ENCODE data around the gene GIMAP5.

Gene GIMAP5

DNA sequence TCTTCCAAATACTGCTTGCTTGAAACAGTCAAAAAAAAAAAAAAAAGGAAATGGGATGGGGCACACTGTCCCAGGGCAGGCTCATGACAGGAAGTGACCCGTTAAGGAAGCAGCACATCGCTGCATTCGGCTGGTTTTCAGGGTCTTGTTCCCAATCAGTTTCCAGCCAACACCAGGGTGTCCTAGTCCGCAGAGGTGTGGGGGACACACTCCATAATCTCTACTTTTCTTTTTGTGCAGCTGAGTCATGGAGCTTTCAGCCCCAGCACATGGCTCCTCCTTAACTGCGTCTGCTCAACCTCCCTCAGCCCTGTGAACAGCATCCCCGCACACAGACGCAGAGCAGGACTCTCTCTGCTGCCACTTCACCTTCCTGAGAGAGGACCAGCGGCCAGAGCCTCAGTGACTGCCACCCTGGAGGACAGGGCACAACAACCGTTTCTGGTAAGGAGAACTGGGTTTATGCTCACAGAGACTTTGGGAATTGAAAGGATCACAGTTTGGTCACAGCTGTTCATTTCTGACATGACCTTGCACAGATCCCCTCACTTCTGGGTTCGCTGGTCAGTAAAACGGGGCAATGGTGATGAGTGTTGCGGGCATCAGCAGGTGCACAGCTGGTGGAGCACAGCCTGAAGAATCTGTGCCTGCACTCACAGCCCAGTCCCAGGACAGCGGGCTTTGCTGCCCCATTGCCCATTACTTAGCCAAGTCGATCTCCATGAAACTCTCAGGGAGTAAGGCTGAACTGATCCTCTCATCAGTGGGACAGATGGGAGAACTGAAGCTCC is at the start of gene GIMAP5:
Gene GIMAP5, plus strand, starts transcription at position 154 of the 791 bp plus-strand sequence. CDS start 3,467 bp downstream, outside the sequence.
- DNase-seq: no peak

DNA sequence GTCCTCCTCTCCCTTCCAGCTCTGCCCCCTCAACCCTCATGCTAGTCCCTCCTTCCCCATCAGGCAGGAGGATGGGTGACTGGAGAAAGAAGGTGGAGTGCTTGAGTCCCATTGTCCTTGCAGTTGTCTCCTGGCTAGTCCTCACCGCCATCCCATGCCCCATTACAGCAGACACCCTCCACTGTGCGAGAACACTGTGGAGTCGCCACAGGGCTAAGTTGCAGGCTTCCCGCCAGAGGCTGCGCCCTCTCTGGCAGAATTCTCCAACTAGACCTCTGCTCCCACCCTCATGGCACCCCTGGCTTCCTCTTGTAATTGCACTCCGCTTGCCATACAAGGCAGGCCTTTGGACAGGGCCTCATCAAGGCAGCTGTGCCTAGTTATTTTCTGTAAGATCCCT is 48.6 kb upstream of the GIMAP5 start:
- DNase-seq: no peak

DNA sequence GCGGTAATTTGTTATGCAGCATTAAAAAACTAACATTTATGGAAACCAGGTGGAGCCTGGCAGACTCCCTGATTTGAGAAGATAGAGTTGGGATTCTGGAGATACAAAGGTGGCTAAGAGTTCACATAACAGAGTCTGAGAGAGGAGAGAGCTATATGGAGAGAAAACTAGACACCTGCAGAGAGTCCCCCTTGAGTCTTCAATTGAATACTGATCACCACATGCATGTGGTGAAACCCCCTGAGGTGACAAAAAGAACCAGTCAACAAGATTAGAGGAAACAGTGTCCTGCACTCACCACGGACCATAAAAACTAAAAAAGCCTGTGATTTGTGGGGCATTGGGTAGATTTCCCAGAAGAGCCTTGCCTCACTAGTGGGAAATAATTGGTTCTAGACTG is 41.6 kb upstream of the GIMAP5 start:
- no peak for DNase-seq

DNA sequence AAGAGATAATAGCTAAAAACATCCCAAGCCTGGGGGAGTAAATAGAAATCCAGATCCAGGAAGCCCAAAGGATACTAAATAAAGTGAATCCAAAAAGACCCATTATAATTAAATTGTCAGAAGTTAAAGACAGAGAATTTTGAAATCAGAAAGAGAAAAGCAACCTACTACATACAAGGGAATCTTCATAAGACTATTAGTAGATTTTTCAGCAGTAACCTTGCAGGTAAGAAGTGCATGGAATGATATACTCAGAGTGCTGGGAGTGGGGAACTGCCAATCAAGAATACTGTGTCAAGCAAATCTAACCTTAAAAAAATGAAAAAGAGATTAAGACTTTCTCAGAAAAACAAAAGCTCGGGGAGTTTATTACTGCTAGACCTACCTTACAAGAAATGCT is 34.0 kb upstream of the GIMAP5 start:
- no peak for DNase-seq

DNA sequence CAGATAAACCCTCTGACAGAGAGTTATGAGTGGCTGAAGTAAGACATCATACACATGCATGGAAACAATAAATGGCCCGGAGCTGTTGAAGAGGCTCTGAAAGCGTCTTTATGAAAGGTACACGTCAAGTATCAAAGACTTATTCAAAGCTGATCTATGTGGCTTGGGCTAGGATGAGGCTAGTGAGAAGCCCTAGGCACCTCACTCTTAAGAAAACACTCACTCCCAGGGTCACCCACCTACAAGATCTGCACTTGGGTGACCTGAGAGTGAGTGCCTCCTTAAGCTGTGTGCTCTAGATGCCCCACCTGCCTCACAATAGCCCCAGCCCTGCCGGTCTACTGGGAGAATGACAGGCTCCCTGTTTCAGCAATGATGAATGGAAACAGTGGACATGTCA is 21.9 kb upstream of the GIMAP5 start:
- DNase-seq: no peak

DNA sequence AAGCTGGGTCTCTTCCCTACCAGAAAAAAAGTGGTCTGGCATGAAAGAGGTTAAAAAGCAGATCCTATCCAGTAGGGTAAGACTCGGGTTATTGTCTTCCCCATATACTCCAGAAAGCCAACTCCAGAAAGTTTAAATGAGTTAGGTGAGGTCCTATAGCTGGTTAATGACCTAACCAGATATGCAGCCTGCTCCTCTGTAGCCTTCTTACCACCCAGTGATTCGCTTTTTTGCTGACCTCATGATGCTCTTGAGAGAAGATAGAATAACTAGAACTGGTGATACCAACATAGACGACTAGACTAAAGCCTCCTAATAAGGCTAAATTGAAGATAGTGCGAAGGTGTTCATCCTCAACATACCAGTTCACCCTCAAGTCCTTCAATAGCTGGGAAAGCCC is 21.5 kb upstream of the GIMAP5 start:
- no peak for DNase-seq

DNA sequence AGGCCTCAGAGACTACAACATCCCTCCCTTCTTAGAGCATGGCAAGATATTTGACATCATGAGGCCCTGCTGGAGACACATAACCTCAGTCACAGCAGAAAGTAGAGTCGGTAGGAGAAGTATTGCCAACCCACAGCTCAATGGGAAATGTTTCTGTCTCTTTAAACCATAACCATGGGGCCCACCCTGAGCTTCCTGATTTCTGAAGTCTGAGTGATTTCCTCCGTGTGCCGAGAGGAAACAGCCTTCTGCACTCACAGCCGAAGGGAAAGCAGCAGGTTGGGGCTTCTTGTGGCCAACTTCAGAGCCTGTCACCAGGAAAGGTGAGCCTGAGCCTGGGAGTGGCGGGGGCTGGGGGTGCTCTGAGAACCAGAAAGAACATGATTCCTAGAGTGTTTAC is 20.9 kb upstream of the GIMAP5 start, which contains the start of gene GIMAP1:
Gene GIMAP1, plus strand, starts transcription at position 246 of the 400 bp plus-strand sequence. CDS start 2,435 bp downstream, outside the sequence.
- DNase-seq: no peak

DNA sequence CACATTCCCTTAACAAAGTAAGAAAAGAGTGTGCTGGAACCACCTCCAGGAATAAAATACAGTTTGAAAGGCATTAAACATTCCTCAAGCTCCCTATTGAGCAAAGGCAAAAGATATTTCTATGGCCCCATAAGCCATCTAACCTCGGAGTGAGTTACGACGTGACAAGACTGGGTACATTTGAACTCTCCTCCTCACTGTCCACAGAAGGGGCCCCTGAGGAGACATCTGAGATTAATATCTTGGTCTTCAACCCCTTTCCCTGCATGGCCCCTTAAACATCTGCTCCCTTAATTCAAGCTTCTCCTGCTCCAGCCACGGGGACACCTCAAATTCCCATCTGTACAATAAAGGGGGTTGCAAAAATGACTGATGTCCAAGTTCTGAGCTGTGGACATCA is 20.3 kb upstream of the GIMAP5 start:
- no peak for DNase-seq

DNA sequence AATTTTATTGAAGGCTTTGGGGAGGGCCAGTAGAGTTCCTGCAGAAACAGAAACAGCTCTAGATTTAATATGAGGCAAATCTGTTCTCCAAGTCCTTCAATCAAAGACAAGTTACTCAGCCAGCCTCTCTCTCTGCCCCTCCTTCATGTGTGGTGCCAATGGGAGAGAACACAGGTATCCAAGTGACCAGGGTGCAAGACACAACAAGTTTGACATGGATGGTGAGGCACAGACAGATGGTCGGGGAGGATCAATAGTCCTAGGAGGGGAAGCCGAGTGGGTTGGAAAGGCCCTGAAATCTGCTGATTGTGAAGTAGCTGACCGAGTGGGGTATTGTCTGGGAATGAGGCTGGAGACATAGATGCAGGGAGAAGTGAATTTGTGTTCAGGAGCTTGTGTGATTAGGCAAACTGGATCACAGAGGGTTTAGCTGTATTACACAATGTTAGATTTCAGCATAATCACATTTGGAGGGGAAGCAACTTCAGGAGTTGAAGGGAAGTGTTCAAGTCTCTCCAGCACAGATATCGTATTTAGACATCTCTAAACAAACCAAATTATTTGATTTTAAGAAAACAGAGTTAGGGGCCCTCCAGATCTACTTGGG is 19.3 kb upstream of the GIMAP5 start:
- DNase-seq: no peak

DNA sequence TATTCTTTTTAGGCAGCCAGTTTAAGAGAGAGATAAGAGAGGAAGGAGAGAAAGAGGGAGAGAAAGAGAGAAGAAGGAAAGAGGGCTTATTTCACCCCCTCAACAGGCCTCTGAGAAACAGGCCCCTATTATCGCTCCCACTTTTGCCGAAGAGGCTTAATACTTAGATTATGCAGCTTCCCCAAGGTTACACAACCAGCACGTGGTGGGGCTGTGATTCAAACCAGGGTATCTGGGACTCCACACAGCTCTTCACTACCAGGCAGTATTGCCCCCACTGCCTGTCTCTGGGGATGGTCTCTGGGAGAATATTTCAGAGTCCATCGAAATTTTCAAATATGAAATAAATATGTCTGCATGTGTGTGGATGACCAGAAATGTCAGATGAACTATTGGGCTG is 17.8 kb upstream of the GIMAP5 start:
- no peak for DNase-seq

DNA sequence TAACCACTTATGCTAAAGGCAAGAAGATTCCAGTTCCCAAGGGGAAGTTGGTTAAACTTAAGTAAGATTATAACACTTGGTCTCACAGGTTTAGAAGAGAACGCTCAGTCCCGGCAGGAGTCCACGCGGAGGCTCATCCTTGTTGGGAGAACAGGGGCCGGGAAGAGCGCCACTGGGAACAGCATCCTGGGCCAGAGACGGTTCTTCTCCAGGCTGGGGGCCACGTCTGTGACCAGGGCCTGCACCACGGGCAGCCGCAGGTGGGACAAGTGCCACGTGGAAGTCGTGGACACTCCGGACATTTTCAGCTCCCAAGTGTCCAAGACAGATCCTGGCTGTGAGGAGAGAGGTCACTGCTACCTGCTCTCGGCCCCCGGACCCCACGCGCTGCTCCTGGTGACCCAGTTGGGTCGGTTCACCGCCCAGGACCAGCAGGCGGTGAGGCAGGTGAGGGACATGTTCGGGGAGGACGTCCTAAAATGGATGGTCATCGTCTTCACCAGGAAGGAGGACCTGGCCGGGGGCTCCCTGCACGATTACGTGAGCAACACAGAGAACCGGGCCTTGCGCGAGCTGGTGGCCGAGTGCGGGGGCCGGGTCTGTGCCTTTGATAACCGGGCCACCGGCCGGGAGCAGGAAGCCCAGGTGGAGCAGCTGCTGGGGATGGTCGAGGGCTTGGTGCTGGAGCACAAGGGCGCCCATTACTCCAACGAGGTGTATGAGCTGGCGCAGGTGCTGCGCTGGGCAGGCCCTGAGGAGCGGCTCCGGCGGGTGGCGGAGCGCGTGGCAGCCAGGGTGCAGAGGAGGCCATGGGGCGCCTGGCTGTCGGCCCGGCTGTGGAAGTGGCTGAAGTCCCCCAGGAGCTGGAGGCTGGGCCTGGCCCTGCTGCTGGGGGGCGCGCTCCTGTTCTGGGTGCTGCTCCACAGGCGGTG is 17.0 kb upstream of the GIMAP5 start:
- no peak for DNase-seq

DNA sequence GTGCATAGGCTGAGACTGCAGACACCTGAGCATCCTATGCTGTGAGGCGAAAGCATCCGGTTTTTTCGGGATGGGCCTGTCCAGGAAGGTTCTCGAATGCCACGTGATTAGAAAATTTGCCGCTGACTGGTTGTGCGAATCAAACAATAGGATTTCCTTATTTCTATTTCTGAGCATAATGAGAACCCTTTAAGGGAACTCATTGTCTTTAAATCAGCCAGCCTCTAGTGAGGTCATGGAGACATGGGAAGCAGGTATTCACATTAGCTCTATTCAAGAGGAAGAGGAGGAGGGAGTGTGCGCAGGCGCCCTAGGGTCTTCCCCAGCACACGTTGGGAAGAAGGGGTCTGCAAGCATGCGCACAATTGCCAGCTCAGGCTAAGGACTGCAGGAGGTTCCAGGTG is 15.2 kb upstream of the GIMAP5 start:
- DNase-seq: no peak

DNA sequence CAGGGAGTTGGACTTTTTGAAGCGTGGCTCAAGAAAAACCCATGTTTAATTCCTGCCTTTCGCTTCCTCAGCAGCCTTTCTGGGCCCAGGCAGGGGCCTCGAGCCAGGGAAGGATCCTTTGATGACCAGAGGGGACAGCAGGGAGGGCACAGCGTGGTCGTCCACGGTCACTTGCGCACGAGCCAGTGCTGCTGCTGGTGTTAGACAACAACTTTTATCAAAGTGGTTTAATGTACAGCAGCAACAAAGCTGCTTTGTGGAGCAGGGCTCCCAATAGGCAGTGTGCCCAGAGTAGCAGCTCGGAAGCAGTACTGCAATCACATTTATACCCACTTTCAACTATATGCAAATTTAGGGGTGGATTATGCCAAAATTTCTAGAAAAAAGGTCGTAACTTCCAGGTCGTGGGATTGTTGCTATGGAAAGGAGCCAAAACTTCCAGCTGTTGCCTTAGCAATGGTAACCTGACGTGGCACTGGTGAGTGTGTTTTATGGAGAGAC is 14.7 kb upstream of the GIMAP5 start:
- no peak for DNase-seq

DNA sequence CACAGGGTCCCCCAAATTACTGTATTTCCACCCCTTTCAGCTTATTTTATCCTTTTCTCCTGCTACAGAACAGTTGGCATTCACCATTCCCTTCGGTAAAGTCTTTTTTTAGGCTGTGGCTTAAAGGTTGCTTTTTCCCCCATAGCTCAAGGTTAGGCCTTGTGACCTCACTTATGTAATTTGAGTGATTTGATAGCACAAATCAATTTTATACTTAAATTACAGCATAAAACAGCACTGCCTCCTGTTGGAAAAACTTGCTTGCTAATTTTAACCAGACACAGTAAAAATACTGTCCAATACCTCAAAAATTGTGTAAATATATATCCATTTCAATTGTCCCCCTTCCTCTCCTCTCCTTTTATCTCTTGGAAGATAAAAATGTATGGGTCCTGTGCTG is 13.8 kb upstream of the GIMAP5 start:
- DNase-seq: no peak

DNA sequence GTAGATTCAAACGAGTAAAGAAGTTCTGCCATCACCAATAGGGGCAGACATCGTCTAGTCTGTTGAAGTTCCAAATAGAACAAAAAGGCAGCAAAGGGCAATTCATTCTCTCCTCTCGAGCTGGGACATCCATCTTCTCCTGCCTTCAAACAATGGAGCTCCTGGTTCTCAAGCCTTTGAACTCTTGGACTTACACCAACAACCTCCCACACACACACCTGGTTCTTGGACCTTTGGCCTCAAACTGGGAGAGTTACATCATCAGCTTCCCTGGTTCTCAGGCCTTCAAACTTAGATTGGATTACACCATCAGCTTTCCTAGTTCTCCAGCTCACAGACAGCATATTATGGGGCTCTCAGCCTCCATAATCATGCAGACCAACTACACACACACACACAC is 9.8 kb upstream of the GIMAP5 start:
- no peak for DNase-seq

DNA sequence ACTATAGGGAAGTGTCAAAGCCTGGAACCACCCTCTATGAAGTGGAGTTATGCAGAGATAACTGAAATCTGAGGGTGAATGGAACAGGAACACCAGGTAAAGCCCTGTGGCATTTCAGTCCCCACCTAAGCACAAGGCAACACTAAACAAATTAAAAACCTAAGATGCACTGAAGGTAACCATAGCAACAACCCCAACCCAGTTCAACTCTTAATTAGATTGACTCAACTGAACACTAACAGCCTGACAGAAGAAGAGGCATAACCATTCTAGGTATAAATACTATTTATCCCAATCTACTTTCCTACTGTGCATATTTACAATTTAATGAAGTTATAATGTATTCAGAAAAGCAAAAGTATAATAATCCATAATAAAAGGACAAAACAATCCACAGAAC is 9.2 kb upstream of the GIMAP5 start:
- no peak for DNase-seq

DNA sequence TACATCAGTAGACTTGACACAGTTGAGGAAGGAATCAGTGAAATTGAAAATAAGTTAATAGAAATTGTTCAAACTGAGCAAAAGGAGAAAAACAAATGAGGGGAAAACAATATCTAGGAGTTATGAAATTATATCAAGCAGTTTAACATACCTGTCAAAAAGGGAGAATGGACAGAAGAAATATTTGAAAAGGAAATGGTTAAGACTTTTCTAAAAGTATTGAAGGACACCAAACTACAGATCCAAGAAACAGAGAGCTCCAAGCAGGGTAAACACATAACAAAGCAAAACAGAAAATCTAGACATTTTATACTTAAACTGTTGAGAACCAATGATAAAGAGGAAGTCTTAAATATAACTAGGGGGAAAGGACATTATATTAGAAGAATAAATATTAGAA is 8.6 kb upstream of the GIMAP5 start:
- no peak for DNase-seq

DNA sequence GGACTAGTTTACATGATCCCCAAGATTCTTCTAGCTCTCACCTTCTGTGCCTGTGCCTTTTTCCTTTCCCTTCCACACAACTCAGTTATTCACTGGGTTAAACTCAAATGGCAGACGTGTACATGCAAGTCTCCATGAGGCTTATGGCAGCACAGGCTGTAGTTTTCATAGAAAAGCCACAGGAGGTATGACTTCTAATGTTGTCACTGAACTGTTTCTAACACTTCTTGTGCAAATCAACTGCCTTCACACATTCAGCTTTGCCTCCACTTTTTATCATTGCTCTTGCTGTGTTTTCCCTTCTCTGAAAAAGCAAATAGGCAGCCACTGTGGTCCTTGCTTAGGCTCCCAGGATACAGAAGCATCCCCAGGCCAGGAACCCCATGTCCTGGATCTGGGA is 5.3 kb upstream of the GIMAP5 start:
- no peak for DNase-seq

DNA sequence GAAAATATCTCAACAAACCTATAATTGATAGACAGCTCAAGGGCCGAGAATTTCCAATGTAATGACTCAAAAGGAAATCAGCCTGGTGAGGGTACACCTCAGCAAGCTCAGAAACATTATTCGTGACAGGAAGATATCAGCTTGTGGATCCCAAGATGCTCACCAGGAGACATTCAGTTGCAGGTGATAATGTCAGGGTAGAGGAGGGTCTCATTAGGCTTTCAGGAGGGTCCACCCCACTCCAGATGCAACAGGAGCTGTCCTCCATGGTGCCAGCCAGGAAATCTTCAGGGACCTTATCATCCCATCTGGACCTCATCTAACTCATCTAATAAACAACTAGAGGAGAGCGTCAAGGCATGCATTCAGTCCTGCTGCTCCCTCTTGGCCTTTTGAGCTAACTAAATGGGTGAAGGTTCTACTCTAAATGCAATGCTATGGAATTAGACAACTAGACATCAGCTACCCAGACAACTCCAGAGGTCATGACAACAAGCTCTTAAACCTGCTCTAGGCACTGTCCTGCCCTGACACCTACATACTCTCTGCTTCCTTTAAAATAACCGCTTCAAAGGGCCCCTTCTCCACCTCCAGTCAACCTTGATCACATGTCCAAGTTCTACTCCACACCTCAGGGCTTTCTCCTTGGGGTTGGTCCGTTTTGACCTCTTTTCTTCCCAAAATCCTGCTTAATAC is 4.3 kb upstream of the GIMAP5 start:
- no peak for DNase-seq

DNA sequence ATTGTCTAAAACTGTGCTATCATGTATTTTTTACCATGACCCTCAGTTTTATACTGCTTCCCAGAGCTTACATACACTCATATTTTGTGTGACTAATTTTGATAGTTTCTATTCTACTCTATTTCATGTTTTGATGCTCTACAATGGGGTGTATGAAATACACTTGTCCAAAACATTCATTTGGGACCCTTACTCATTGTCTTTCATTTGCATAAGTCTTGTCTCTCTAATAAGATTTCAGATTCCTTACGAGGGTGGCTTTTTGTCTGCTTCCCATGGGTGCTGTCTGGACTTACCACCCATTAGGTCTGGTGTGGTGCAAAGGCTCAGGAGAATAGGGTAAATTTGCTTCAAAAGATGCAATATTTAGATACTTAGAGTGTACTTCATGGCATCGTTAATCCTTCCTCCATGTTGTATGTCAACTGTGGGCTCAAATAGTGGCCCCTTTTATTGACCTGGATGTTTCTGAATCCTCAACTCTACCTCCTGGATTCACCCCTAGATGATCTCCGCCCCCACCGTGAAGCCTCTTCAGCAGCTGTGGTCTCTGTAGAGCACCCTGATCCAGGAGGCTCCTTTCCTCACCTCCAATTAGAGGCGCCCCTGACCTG is 3.6 kb upstream of the GIMAP5 start:
- no peak for DNase-seq

DNA sequence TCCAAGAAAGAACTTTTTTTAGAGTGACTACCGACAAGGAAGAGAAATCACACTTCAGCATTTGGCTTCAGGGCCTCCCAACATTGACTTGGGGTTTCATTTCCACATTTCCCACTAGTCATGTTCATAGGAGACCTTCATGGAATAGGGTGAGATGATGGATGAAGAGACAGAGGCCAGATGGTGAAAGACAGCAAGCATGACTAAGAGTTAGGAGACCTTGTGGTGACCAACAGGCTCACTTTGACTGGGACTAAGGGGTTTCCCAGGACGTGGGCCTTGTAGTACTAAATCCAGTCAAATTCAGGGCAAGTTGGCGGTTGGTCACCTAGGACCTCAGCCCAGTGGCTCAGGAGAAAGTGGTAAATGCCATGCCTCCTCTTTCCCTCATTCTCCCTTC is 3.0 kb upstream of the GIMAP5 start:
- DNase-seq: no peak

All from NCI-H226 (cell line).